Right ventricle myocardium superior (tissue), 1 donor: Measurements from ENCODE around the gene DSCAM. TPM values are rescaled to one million over a fixed set of nuclear protein-coding genes. Genes with fewer than 3 reads are reported as not detected.

Experiments used
- ATAC-seq: fragments of 200-7000 bp; cut with Tn5 transposase; one replicate; pipeline ENCODE4 v1.9.1; 2020; ENCODE audit warnings: mild to moderate bottlenecking; ENCODE audit not compliant: poor library complexity
- DNase-seq: peaks from one replicate; pipeline ENCODE4 v3.0.0-alpha.2; 2020
- intact Hi-C: fragments of 100-400 bp; cut with DNase I; formaldehyde crosslinking; loops from one replicate; pipeline ENCODE4 v1.11.2; 2022
- total RNA-seq: library from RNA; stranded (reverse); fragmentation: NEBNext Ultra II Directional; extraction: Animal tissue kit (Norgen Biotek cat#: 25700); gene quantifications from one replicate; pipeline ENCODE4 v1.2.1, GENCODE V29; 2021
- donor health status: DM: no; HTN: yes; CAD: no; lungs with severe emphysema.

The DSCAM gene
- total RNA-seq, 1 donor from 2014 or later = not detected

DNA sequence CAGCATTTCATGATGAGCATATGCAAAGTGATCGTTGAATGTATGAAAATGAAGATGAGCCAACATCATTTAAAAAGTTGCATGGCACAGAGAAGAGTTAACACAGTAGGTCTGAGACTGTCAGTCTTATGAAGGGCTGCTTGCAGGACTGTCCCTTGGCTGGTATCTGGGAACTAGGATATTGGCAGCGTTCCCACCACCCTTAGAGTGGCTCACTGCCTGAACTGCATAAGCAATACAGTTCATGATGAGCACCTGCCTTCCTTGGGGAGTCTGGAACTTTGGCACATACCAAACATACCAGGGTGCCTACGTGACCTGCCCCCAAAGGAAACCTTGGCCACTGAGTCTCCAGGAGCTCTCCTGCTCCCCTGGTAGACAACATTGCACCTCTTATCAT lies 161.8 kb downstream of the DSCAM start:
- intact Hi-C loops = no loop called here
- DNase-seq = no peak
- ATAC-seq = peak; percentile 83

- ATAC-seq (no peak), DNase-seq (no peak)
- intact Hi-C loops = no loop called here
These were observed 162.2 kb downstream of the DSCAM start for GRCh38 chr21:40684726-40685125.

DNA sequence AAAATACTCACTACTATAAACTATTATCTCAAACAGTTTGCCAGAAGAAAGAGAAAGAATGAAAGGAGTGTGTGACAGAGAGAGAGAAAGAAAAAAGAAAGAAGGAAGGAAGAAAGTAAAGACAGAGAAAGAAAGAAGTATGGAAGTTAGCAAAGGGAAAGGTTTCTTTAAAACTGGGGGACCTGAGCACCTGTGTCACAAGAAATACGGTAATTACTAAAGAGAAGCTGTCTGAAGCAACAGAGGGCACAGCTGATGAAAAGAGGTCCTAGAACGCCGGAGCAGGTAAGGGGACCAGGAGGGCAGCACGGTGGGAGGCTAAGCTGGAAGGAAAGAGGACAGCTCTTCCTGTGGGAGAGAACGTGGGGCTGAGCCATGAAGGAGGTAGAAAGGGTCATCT lies 163.6 kb downstream of the DSCAM start:
- DNase-seq = no peak
- no peak for ATAC-seq
- intact Hi-C loops = no loop called here

- peak; percentile 81 for ATAC-seq
- DNase-seq = peak; percentile 64
- intact Hi-C loops = no loop called here
These were observed 165.6 kb downstream of the DSCAM start for GRCh38 chr21:40681164-40681859.

DNA sequence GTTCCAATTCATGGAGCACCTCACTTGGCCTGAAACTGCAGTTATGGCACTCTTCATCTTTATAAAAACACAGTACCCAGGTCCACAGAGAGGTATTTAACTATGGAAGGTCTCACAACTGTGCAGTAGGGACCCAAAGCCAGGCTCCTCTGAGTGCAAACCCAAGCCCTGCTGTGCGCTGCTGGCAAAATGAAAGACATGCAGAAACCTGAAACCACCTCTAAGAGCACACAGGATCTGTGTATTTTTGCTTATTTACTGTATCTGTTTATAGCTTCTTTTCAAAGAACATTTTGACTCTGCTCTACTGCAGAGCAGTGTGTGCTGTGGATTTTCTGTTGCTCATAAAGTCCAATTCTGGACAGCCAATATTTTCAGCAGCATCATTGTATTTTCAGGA lies 166.6 kb downstream of the DSCAM start:
- ATAC-seq (no peak), DNase-seq (no peak)
- intact Hi-C loops = no loop called here

GRCh38 chr21:40678681-40679284 lies 168.2 kb downstream of the DSCAM start:
- no peak for DNase-seq
- intact Hi-C loops = no loop called here
- ATAC-seq = no peak

DNA sequence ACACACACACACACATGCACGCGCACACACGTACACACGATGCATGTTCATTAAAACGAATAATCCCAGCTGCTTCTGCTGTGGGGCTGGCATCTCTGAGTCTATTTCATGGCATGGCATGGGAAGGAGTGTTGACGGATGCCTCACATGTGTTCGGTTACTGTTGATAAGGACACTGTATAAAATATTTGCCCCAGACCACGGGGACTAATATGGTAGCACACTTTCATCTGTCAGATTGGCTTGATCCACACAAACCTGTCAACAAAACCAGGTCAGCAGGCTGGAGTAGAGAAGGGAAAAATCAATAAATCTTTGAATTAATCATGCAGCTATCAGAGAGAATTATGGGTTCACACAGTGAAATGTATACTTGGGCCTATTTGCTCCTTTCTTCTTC lies 171.9 kb downstream of the DSCAM start:
- intact Hi-C loops = no loop called here
- ATAC-seq = peak; percentile 51
- no peak for DNase-seq

GRCh38 chr21:40672602-40673001 lies 174.4 kb downstream of the DSCAM start:
- ATAC-seq (no peak), DNase-seq (no peak)
- intact Hi-C loops = no loop called here

DNA sequence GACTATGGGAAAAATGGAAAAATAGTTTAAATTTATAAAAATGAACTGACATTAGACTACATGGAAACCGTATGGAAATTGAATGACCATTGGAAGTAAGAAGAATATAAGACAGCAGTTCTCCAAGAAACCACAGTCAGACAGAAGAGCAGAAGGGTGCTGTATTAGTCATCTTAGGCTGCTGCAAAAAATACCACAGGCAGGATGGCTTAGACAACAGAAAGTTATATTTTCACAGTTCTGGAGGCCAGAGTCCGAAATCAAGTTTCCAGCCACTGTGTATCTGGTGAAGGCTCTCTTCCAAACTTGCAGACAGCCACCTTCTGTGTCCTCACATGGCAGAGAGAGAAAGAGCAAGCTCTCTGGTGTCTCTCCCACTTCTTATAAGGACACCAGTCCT lies 175.2 kb downstream of the DSCAM start:
- intact Hi-C loops = no loop called here
- ATAC-seq (no peak), DNase-seq (no peak)

DNA sequence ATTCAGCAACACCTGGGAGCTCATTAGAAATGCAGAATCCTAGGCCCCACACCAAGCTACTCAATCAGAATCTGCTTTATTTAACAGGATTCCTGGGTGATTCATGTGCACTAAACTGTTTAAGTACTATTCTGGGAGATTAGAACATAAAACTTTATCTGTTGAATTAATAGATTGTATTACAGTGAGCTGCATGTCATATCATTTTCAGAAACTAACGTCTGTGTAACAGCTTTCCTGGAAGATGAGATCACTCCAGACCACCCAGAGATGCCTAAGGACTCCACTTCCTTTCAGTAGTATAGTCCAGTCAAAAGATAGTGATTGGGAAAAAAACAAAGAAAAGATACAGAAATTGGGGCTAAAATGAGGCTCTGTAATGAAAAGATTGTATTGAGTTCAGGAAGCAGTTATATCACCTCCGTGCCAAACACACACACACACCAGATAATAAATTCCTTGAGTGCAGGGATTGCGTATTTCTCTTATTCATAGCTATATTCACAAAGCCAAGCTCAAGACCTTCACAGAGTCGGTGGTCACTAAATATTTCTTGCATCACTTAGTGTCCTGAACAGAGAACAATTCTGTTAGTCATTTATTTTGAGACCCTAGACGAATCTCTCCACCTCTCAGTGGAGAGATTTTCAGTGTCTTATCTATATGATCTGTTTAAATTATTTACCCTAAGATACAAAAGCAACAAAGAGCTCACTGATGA lies 178.2 kb downstream of the DSCAM start:
- DNase-seq (no peak), ATAC-seq (no peak)
- intact Hi-C loops = no loop called here

DNA sequence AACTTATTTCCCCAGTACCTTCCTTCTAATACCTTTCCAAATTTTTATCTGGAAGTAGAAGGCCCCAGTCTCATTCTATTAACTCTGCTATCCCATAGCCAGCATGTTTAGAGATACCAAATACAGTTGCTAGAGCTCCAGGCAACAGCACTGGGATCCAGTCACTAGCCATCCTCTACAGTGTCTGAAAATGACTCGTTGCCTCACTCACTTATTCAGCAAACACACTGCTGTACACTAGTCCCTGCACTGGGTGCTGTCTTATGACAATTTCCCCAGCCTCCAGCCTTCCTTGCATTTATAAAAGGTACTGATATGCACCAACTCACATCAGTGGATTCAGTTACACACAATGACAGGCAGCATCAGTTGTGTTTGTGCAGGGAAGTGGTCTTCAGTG lies 179.0 kb downstream of the DSCAM start:
- intact Hi-C loops = no loop called here

GRCh38 chr21:40662889-40663288 lies 184.1 kb downstream of the DSCAM start:
- intact Hi-C loops = no loop called here
- no peak for ATAC-seq
- DNase-seq = no peak

More for the DNA sequence above, 179.0 kb downstream of the DSCAM start:
- DNase-seq (no peak), ATAC-seq (no peak)

GRCh38 chr21:40660461-40660860 lies 186.5 kb downstream of the DSCAM start:
- intact Hi-C loops = no loop called here
- ATAC-seq = no peak
- DNase-seq = no peak

GRCh38 chr21:40658311-40658710 lies 188.6 kb downstream of the DSCAM start:
- DNase-seq = no peak
- ATAC-seq = no peak
- intact Hi-C loops = no loop called here

DNA sequence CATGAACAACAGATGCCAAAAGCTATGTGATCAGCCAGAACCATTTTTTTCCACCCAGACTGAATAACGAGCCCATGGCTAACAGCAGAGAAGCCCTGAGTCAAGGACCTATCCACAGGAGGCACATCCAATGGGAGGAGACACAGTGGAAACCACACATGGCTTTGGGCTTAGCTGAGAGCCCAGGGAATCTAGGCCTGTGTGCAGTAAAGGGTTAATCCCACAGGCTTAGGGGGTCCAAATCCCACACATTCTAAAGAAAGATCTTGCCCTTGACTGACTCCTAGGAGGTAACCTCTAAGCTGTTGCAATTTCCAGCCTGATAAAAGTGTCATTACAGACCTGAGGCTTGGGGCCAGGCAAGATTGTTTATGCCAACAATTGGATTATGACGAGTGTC lies 194.5 kb downstream of the DSCAM start:
- no peak for ATAC-seq
- DNase-seq = no peak
- intact Hi-C loops = no loop called here

DNA sequence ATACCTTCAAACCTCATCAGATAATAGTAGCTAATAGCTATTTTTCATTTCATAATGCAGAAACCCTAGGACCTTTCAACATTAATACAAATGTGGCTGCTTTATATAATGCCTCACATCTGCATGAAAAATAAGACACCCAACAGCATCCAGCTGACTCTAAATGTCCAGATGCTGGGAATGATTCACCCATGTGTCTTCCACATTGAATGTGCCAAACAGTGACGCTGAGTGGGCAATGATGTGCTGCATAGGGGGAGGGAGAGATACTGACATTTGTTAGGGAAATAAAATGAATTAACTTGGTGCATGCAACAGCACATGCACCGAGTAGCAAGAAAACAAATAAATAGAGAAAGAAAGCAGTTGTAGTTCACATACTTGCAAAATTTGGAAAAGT lies 199.3 kb downstream of the DSCAM start:
- intact Hi-C loops = no loop called here
- ATAC-seq (no peak), DNase-seq (no peak)

- DNase-seq (no peak), ATAC-seq (no peak)
- intact Hi-C loops = no loop called here
These were observed 200.3 kb downstream of the DSCAM start for GRCh38 chr21:40646651-40647050.

GRCh38 chr21:40641042-40641441 lies 205.9 kb downstream of the DSCAM start:
- ATAC-seq = no peak
- intact Hi-C loops = no loop called here
- DNase-seq = no peak

GRCh38 chr21:40640266-40640789 lies 206.6 kb downstream of the DSCAM start:
- intact Hi-C loops = no loop called here
- DNase-seq = no peak
- ATAC-seq = no peak

GRCh38 chr21:40639616-40640194 lies 207.3 kb downstream of the DSCAM start:
- DNase-seq (no peak), ATAC-seq (no peak)
- intact Hi-C loops = no loop called here
